ENCODE measurements around the gene HOXA3. TPM values are rescaled to one million over a fixed set of nuclear protein-coding genes. Genes with fewer than 3 reads are reported as not detected.

The HOXA3 gene
- total RNA-seq, 1 experiment from 2014 or later = 9.2 TPM

GRCh38 chr7:27189997-27190748 lies 37.8 kb upstream of the HOXA3 start:
- Histone ChIP-seq H3K9me2 (ENCODE audit: insufficient read depth) (no peaks in the 10 kb centered on the region), H4K20me1 (ENCODE audit: insufficient read depth) (no peaks in the 10 kb centered on the region), H2AFZ (ENCODE audit: low read depth, low read length, poor library complexity, severe bottlenecking) (no peak overlapping the region), H3K4me1 (ENCODE audit: control insufficient read depth in 1 of 2, insufficient read depth in 2 of 2, low read length in 2 of 2) (peaks cover 4 to 5% of the 10 kb centered on the region in 2 experiments; a peak in 2 of 4 replicates), H3K4me3 (replicated peaks in 1 of 2; ENCODE audit: low read depth in 1 of 2, low read length in 2 of 2) (no peak overlapping the region), H3K4me2 (ENCODE audit: low read length) (no peak overlapping the region), H3K27me3 (ENCODE audit: insufficient read depth, low read length) (no peaks in the 10 kb centered on the region), H3K9me3 (ENCODE audit: control insufficient read depth in 1 of 2, insufficient read depth in 1 of 2, low read depth in 1 of 2, low read length in 2 of 2) (no peaks in the 10 kb centered on the region), H3K27ac (ENCODE audit: low read depth, low read length) (no peak overlapping the region), H3K79me2 (ENCODE audit: insufficient read depth, low read length) (no peaks in the 10 kb centered on the region), H3K36me3 (ENCODE audit: control insufficient read depth in 1 of 2, insufficient read depth in 2 of 2, low read length in 2 of 2) (no peaks in the 10 kb centered on the region), H3K9ac (ENCODE audit: low read length) (no peak overlapping the region)
- ChIA-PET CTCF (interaction anchor here (1.5 to 2.2 kb wide), 2 partner anchors 10 to 11 kb away, joined by 3 to 9 read pairs; partner anchors contain the start of gene HOXA13), RAD21 (ENCODE audit: low non-redundant PET in 1 of 2, low total read pairs in 2 of 2, uncharacterized antibody in 2 of 2, unreplicated experiment in 2 of 2) (no interaction called here), POLR2A (no interaction called here)
- TF ChIP-seq SRF (IDR thresholded peaks at IDR 0.05; ENCODE audit: low read depth) (no peak), SP1 (IDR thresholded peaks at IDR 0.05; ENCODE audit: low read depth) (no peak), EZH2 (IDR thresholded peaks at IDR 0.05) (no peak), JUND (IDR thresholded peaks at IDR 0.05) (no peak), ELF1 (IDR thresholded peaks at IDR 0.05; ENCODE audit: borderline replicate concordance, low read depth) (no peak), CBX3 (IDR thresholded peaks at IDR 0.05; ENCODE audit: low read depth) (no peak), ZFX (IDR thresholded peaks at IDR 0.05) (no peak), POLR2A (IDR thresholded peaks at IDR 0.05; ENCODE audit: borderline replicate concordance, extremely low read depth, insufficient read depth, insufficient read length) (no peak)
- BruUV-seq (replicated peaks) = no TSS peak
- DNase-seq (ENCODE audit: low read depth, low spot score) (no peak), ATAC-seq (no peak)
- intact Hi-C loops (cut with micrococcal nuclease) = loop anchor here (10.0 kb wide), 2 partner anchors 555 to 1435 kb away; partner anchors contain the start of gene TAX1BP1

DNA sequence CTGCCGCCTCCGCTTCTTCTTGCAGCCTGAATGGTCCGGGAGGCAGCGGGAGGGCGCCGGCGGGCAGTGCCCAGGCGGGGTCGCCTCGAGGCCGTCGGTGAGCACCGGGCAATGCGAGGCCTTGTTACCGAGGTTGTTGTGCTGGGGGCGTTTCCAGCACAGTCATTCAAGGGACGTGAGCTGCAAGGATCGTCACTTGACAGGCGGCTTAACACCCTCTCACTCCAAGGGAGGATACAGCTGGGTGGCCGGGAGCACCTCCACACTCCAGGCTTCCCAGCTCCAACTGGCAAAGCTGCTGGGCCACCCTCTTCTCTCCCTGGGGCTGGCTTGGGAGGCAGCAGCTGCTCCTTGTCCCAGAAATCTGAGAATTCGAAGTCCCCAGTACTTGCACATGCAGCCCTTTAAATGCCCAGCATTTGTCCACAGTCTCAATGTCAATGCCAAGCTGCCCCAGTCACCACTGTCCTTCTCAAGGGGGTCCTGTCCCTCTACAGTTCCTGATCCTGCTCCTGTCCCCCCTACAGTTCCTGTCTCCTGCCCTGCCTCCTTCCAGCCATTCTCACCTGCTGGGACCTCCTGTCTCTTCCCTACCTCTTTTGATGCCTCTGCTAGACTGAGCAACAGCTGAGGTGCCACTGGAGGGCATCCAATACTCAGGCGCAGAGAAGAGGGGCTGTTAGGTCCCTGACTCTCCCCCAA lies 37.1 kb upstream of the HOXA3 start:
- H3K9ac ChIP-seq (ENCODE audit: low read length) = no peak overlapping the region
- CTCF ChIA-PET = interaction anchor here (1.5 to 2.2 kb wide), 2 partner anchors 10 kb away, joined by 3 to 9 read pairs; partner anchors contain the start of gene HOXA13
- BruUV-seq (replicated peaks) = no TSS peak
- H3K4me2 ChIP-seq (ENCODE audit: low read length) = no peak overlapping the region
- intact Hi-C loops (cut with micrococcal nuclease) = no loop called here
- ATAC-seq = no peak
- RAD21 ChIA-PET (ENCODE audit: low non-redundant PET in 1 of 2, low total read pairs in 2 of 2, uncharacterized antibody in 2 of 2, unreplicated experiment in 2 of 2) = no interaction called here
- POLR2A ChIA-PET = no interaction called here
- peaks cover 4 to 10% of the 10 kb centered on the region in 2 experiments; a peak in 2 of 4 replicates for H3K4me1 ChIP-seq (ENCODE audit: control insufficient read depth in 1 of 2, insufficient read depth in 2 of 2, low read length in 2 of 2)
- no peaks in the 10 kb centered on the region for H3K27me3 ChIP-seq (ENCODE audit: insufficient read depth, low read length)
- H3K9me3 ChIP-seq (ENCODE audit: control insufficient read depth in 1 of 2, insufficient read depth in 1 of 2, low read depth in 1 of 2, low read length in 2 of 2) = no peaks in the 10 kb centered on the region
- H3K36me3 ChIP-seq (ENCODE audit: control insufficient read depth in 1 of 2, insufficient read depth in 2 of 2, low read length in 2 of 2) = no peaks in the 10 kb centered on the region
- H3K27ac ChIP-seq (ENCODE audit: low read depth, low read length) = no peak overlapping the region
- no peak overlapping the region for H2AFZ ChIP-seq (ENCODE audit: low read depth, low read length, poor library complexity, severe bottlenecking)
- DNase-seq (ENCODE audit: low read depth, low spot score) = no peak
- TF ChIP-seq, protein P1, sequence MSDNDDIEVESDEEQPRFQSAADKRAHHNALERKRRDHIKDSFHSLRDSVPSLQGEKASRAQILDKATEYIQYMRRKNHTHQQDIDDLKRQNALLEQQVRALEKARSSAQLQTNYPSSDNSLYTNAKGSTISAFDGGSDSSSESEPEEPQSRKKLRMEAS (IDR thresholded peaks at IDR 0.05) = no peak
- TF ChIP-seq SRF (IDR thresholded peaks at IDR 0.05; ENCODE audit: low read depth) = no peak
- H3K4me3 ChIP-seq (replicated peaks in 1 of 2; ENCODE audit: low read depth in 1 of 2, low read length in 2 of 2) = no peak overlapping the region
- no peaks in the 10 kb centered on the region for H4K20me1 ChIP-seq (ENCODE audit: insufficient read depth)
- no peaks in the 10 kb centered on the region for H3K9me2 ChIP-seq (ENCODE audit: insufficient read depth)
- peaks cover 5% of the 10 kb centered on the region; the same call in 1 of the 2 replicates for H3K79me2 ChIP-seq (ENCODE audit: insufficient read depth, low read length)

All from HCT116 (cell line).